Ramos (cell line): ENCODE data around the gene DOCK1.

Experiments used
- in situ Hi-C: fragments of 300-500 bp; cut with MboI; formaldehyde crosslinking; loops from one replicate; pipeline ENCODE4 v1.14.3; 2022; ENCODE audit warnings: low sequenced_read_pairs; ENCODE audit not compliant: unreplicated experiment

The DOCK1 gene

DNA sequence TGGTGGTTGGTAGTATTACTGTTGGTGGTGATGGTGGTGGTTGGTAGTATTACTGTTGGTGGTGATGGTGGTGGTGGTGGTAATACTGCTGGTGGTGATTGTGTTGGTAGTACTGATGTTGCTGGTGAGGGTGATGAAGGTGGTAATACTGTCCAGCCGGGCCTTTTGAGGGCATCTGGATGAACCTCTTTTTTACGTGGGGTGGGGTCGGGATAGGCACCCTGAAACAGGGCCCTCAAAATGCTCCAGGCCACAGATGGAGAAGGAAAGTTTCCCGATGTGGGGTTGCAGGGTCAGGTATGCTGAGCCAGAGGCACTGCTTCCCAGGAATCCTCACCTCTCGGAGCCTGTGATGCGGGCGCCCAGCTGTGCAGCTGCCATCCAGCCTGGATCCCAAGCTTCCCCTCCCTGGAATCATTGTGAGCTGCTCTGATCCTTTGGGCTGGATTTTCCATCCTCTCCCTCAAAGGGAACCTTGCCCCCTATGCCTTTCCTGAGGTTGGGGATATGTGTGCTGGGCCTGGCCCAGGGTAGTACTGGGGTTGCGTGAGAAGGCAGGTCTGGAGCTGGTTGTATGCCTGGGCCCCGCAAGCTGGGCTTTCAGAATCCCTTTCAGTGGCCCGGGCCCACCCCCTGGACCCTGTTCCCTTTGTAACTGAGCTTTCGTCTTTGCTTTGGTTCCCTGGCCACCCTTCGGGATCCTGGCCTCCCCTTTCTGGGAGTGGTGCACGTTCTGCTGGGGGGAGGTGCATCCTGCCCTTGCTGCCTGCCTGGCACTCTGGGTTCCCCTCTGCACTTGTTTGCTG is 43.3 kb downstream of the DOCK1 start:
- in situ Hi-C loops: no loop called here

DNA sequence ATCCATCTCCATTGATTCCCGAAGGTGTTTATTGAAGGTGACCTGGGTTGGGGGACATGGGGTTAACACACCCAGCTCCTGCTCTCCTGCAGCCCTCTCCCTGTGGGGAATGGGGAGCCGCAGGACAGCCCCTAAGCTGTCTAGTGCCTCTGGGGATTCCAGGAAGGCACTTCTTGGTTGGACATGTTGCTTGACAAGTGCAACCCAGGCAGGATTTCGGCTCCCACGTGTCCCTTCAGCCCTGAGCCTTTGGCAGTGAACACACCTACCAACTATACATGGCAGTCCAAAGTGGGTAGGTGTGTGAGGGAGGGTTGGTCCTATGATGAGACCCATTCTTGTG is 43.9 kb downstream of the DOCK1 start:
- in situ Hi-C loops: no loop called here

DNA sequence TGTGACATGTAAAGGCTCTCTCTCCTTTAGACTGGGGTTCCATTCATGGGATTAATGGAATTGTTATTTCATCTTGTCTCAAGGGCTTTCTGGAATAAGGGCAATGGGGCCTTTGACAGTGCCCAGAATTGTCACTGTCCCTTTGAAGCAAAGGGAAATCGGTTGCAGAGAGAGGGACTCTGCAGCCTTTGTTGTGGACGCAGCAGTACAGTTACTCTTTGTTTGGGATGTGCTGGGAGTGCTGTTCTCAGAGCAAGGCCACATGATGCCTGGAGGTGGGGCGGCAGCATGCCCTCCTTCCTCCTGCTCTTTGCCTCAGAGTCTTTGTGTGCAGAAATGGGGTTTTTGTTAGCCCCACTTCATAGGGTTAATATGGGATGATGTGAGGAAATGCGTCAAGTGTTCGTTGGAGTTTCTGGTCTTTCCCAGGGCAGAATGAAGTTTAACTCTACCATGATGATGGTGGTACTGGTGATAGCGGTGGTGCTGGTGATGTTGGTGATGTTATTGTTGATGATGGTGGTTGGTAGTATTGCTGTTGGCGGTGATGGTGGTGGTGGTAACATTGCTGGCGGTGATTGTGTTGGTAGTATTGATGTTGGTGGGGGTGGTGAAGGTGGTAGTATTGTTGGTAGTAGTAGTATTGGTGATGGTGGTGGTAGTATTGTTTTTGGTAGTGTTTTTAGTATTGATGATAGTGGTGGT is 45.3 kb downstream of the DOCK1 start:
- in situ Hi-C loops: no loop called here

DNA sequence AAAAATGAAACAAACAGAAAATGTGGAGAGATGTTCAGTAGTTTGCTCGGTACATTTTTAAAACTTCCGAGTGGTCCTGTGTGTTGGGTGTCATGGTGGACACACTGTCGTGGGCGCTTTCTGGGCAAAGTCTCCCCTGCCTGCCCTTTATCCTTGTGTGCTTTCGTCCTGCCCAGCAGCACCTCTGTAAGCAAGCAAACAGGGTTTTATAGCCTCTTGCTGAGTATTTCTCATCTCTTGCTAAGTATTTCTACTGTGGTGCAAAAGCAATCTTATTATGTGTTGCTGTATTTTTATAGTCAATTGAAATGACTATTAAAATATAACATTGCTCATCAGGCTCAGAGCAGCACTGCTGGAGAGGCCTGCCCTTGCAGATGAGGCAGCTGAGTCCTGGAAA is 48.7 kb downstream of the DOCK1 start:
- in situ Hi-C loops: no loop called here

DNA sequence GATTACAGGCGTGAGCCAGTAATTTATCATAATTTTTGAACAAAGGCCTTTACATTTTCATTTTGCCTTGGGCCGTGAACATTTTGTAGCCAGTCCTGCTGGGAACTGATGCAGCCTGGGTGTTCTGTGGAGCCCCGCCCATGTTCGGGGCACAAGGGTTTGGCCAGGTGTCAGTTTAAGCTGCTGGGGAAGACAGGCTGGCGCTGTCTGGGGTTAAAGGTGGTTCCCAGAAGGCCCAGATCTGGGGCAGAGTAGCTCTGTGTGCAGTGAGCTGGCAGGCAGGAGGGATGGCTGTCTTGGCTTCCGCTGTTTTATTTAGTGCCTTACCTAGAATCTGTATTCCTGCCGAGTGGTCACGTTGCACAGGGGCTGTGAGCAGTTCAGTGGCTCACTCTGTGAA is 50.2 kb downstream of the DOCK1 start:
- in situ Hi-C loops: no loop called here

GRCh38 chr10:126955934-126956711 is 50.9 kb downstream of the DOCK1 start:
- in situ Hi-C loops: no loop called here

DNA sequence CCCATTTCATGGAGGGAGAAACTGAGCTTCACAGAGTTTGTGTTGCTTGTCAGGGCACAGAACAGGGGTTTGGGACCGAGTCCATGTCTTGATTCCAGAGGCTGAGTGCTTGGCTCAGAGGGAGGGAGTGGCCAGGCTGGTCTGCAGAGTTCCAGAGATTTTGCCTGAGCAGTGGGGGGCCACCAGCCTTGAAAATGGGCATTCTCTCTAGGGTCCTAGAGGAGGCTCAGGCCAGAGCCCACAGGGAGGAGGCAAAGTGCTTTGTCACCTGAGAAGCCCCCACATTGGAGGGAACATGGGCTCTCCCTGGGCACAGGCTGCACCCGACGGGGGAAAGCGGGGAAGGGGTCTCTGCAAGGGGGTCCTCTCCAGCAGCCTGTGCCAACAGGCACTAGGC is 51.5 kb downstream of the DOCK1 start:
- in situ Hi-C loops: no loop called here

- in situ Hi-C loops: no loop called here
Observed at GRCh38 chr10:126957111-126957510, 51.9 kb downstream of the DOCK1 start.

GRCh38 chr10:126959431-126959830 is 54.2 kb downstream of the DOCK1 start:
- in situ Hi-C loops: no loop called here

GRCh38 chr10:126959906-126960685 is 54.9 kb downstream of the DOCK1 start:
- in situ Hi-C loops: no loop called here

- in situ Hi-C loops: no loop called here
Observed at GRCh38 chr10:126963354-126963753, 58.1 kb downstream of the DOCK1 start.

DNA sequence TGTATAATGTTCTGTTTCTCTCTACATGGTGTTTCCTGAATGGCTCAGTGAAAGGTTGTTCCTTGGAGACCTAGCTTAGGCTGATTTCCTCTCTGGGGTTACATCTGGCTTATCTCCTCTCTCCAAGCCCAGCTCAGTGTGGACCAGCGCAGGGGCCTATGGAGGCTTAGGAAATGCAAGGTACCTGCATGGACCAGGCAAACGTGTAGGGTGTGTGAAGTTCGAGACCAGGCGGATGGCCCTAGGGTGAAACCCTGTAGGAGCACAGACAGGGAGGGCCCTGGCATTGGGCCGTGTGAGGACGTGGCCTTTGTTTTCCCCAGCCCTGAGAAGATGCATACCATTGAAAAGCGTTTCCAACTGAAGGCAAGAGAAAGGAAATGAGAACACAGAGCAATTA is 59.0 kb downstream of the DOCK1 start:
- in situ Hi-C loops: no loop called here

DNA sequence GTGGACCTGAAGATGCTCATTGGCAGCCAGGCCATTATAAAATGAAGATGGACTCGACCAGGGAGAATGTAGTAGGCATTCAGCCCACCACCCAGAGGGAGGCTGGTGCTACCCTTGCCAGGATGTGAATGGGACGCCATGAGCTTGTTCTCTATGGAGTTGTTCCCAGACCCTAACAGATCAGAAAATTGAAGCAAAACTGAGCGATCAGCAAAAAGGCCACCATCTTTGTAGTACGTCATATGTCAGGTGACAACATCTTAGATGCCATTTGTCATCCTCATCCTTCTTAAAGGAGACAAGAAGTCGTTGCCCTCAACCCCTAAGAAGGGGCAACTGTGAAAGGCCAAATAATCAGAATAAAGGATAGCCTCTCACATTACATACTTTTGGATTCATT is 61.7 kb downstream of the DOCK1 start:
- in situ Hi-C loops: no loop called here

DNA sequence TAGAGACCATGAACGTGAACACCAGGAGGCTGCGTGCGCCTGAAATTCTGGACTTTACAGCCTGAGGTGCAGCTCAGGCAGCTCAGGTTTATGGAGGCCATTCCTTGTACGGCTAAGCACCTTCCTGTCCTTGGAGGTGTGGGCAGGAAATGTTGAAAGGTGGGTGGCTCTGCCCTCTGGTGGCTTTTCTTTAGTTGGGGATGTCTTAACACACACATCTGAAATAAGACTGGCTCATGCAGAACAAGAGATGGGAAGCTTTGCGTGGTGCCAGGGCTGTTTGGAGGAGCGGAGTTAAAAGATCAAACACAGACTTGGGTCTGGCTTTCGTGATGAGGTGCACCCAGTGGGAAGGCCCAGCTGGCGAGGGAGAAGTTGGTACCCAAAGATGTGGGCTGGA is 64.1 kb downstream of the DOCK1 start:
- in situ Hi-C loops: no loop called here

DNA sequence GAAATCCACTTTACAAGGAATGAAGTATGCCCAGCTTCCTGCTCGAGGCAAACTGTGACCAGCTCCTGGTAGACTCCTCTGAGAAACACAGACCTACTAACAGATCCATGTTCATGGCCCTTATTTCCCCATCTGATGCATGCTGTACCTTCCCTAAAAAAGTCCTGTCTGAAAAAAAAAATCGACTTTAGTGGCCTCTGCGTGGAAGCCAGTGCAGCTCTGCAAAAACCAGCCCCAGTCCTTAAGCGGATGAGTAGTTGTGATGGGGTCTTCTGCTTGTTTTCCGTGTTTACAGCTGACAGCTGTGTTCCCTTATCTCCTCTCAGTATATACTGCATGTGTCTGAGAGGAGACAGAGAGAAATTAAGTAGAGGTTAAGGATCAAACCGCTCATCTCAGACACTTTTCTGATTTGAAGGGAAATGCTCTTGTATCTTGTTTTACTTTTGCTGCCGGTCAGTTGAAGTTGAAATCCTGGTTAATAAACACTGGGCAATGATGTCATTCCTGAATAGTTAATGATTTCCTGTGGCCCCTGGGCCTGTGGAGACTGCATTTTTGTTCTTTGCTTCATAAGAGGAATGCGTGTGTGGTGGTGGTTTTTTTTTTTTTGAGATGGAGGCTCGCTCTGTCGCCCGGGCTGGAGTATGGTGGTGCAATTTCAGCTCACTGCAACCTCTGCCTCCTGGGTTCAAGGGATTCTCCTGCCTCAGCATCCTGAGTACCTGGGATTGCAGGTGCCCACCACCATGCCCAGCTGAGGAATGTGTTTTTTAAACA is 67.6 kb downstream of the DOCK1 start:
- in situ Hi-C loops: no loop called here

- in situ Hi-C loops: no loop called here
Observed at GRCh38 chr10:126975221-126975620, 70.0 kb downstream of the DOCK1 start.

DNA sequence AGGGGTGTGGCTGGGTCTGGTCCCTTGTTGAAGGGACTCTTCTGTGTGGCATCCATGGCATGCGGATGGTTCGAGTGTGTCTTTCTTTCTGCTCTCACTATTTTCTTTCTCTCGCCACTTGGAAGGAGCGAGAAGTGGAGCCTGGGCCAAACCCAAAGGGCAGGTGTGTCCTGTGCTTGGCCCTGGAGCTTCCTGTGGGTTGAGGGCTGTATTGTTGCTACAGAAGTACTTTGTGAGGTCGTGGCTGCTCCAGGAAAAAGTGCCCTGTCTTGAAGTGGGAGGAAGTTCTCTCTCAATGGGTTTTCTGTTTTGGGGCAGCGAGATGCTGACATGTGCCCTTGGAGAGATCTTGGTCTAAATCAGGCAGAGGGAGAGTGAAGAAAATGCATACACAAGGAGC is 72.0 kb downstream of the DOCK1 start:
- in situ Hi-C loops: no loop called here

DNA sequence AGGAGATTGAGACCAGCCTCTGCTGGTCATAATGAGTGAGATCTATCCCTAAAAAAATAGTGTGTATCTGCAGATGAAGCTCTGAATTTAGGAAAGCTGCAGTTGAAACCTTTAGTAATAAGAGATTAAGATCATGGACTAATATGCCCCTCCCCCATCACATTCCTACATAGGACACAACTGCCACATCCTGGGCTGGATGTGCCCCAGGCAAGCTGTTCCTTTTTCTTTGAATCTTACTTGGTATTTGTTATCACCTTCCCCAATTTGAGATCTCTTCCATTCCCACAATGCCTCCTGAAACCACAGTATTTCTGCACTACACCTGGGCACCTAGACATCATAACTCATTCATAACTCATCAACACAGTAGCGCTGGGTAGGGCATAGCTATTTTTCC is 74.1 kb downstream of the DOCK1 start:
- in situ Hi-C loops: no loop called here

DNA sequence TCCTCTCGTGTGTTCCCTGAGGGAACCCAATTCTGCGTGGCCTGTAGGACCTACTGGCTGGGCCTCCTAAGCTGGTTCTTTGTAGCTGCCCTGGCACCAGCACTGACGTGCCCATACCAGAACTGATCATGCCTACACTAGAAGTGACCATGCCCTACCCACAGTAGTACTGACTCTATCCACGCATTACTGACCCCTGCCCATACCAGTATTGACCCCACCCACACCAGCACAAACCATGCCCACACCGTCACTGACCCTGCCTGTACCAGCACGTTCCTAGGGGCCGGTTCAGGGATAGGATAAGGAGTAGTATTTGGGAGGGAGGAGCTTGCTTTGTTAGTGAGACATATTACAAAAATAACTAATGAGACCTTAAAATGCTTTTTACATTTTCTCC is 88.0 kb downstream of the DOCK1 start:
- in situ Hi-C loops: no loop called here
